HG02981 (cell line): Measurements from ENCODE around the gene FTO.
"Not testable (repeated sequence)": the region's sequence is repeated elsewhere in the genome, so short reads cannot be mapped to it uniquely, and the experiment has no call there.

Experiments
- ATAC-seq: cut with Tn5 transposase; IDR thresholded peaks from one replicate; pipeline ENCODE4 v1.9.1; 2021; ENCODE audit warnings: mild to moderate bottlenecking, moderate library complexity; ENCODE audit not compliant: unreplicated experiment

Gene FTO

GRCh38 chr16:53821487-53821886 is 117.5 kb downstream of the FTO start:
- ATAC-seq = no peak

- ATAC-seq = no peak
Measured at GRCh38 chr16:53821957-53822625, 118.1 kb downstream of the FTO start.

- peak; percentile 76 for ATAC-seq
Measured at GRCh38 chr16:53822936-53823529, 119.1 kb downstream of the FTO start.

GRCh38 chr16:53826658-53827057 is 122.7 kb downstream of the FTO start:
- ATAC-seq = no peak

- no peak for ATAC-seq
Measured at GRCh38 chr16:53827741-53828140, 123.8 kb downstream of the FTO start.

- ATAC-seq = no peak
Measured at GRCh38 chr16:53829186-53829747, 125.3 kb downstream of the FTO start.

- ATAC-seq = no peak
Measured at GRCh38 chr16:53832896-53833544, 129.1 kb downstream of the FTO start.

- no peak for ATAC-seq
Measured at GRCh38 chr16:53836142-53836541, 132.2 kb downstream of the FTO start.

GRCh38 chr16:53836680-53837079 is 132.7 kb downstream of the FTO start:
- no peak for ATAC-seq

GRCh38 chr16:53837426-53837825 is 133.5 kb downstream of the FTO start:
- no peak for ATAC-seq

- no peak for ATAC-seq
Measured at GRCh38 chr16:53839150-53839549, 135.2 kb downstream of the FTO start.

GRCh38 chr16:53840456-53840855 is 136.5 kb downstream of the FTO start:
- peak; percentile 95 for ATAC-seq

- no peak for ATAC-seq
Measured at GRCh38 chr16:53841884-53842283, 137.9 kb downstream of the FTO start.

- ATAC-seq = no peak
Measured at GRCh38 chr16:53843084-53843483, 139.1 kb downstream of the FTO start.

- no peak for ATAC-seq
Measured at GRCh38 chr16:53844804-53845203, 140.8 kb downstream of the FTO start.

GRCh38 chr16:53846549-53846948 is 142.6 kb downstream of the FTO start:
- ATAC-seq = not testable (repeated sequence)

GRCh38 chr16:53846971-53847370 is 143.0 kb downstream of the FTO start:
- ATAC-seq = no peak

GRCh38 chr16:53848277-53848942 is 144.5 kb downstream of the FTO start:
- ATAC-seq = no peak

- no peak for ATAC-seq
Measured at GRCh38 chr16:53848950-53849349, 145.0 kb downstream of the FTO start.

- ATAC-seq = no peak
Measured at GRCh38 chr16:53849585-53849984, 145.6 kb downstream of the FTO start.

GRCh38 chr16:53849994-53850393 is 146.0 kb downstream of the FTO start:
- no peak for ATAC-seq
